Testis (tissue), 2 donors: ENCODE results near the gene SERPINA9.

ENCODE experiments used
- POLR2A ChIP-seq: fragments of 450-650 bp; IDR thresholded peaks from one replicate; pipeline ENCODE4 v1.6.1; 2017; ENCODE audit warnings: antibody characterized with exemption, mild to moderate bottlenecking, moderate library complexity
- TF ChIP-seq, protein P1 (sequence below), 3 experiments: fragments of 450-650 bp in 2 of 3; fragments of 200-600 bp in 1 of 3; sonication (generic) in 1 of 3; IDR thresholded peaks; one replicate each; pipeline ENCODE4 v1.5.1; 2016 to 2019; ENCODE audit warnings: antibody characterized with exemption in 3 of 3, mild to moderate bottlenecking in 2 of 3, moderate library complexity in 1 of 3

DNA sequence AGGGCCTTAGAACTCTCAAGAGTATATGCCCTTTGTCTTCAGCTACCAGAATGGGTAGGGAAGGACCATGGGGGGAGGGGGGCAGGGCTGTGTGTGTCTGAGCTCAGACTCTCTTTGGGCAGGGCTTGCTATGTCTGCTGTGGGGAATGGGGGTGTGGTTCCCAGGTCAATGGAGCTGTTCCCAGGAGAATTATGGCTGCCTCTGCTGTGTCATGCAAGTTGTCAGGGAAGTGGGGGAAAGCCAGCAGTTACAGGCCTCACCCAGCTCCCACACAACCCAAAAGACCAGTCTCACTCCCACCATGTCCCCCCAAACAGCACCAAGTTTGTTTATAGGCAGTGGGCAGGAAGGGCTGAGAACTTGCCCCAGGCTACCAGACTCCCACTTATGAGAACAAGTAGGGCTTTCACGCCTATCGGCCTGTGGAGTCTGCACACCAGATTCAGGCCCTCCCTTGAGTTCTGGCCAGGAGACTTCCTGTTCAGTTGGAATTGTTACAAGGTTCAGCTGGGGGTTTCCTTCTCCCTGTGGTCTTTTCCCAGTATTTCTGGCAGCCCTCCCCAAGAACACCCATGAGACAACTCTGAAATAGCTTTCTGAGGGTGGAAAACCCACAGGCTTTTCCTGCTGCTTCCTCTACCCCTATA is 17.3 kb downstream of the SERPINA9 start:
- TF ChIP-seq, protein P1, sequence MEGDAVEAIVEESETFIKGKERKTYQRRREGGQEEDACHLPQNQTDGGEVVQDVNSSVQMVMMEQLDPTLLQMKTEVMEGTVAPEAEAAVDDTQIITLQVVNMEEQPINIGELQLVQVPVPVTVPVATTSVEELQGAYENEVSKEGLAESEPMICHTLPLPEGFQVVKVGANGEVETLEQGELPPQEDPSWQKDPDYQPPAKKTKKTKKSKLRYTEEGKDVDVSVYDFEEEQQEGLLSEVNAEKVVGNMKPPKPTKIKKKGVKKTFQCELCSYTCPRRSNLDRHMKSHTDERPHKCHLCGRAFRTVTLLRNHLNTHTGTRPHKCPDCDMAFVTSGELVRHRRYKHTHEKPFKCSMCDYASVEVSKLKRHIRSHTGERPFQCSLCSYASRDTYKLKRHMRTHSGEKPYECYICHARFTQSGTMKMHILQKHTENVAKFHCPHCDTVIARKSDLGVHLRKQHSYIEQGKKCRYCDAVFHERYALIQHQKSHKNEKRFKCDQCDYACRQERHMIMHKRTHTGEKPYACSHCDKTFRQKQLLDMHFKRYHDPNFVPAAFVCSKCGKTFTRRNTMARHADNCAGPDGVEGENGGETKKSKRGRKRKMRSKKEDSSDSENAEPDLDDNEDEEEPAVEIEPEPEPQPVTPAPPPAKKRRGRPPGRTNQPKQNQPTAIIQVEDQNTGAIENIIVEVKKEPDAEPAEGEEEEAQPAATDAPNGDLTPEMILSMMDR (IDR thresholded peaks at IDR 0.05), result no peak
- no peak for TF ChIP-seq POLR2A
